Brain microvascular endothelial cell (primary cell): Measurements from ENCODE around the gene PGM2L1.
A peak's percentile ranks its signal among the peaks of the same experiment; 100 is the strongest.

Experiments used
- DNase-seq: peaks from one replicate; pipeline ENCODE4 v3.0.0-alpha.2; 2020
- H3K27ac ChIP-seq: fragments of 250-450 bp; sonication (Bioruptor Pico); 2 replicates; pipeline ENCODE4 v1.5.1; 2020; ENCODE audit warnings: mild to moderate bottlenecking, moderate library complexity
- H3K27me3 ChIP-seq: fragments of 250-450 bp; sonication (Bioruptor Pico); replicated peaks from 2 replicates; pipeline ENCODE4 v1.5.1; 2020; ENCODE audit warnings: mild to moderate bottlenecking
- H3K36me3 ChIP-seq: fragments of 250-450 bp; sonication (Bioruptor Pico); replicated peaks from 2 replicates; pipeline ENCODE4 v1.5.1; 2020; ENCODE audit warnings: mild to moderate bottlenecking
- H3K4me3 ChIP-seq: 2 replicates; pipeline ENCODE4 v1.5.1; 2011; ENCODE audit warnings: low read depth, mild to moderate bottlenecking, control low read depth, low read length, moderate library complexity
- in situ Hi-C: cut with HindIII; loops from 2 replicates; pipeline ENCODE4 v1.10.0; 2017; ENCODE audit warnings: low sequenced_read_pairs, low pct_ligation_motif_present
- TF ChIP-seq, protein P1 (sequence below): IDR thresholded peaks from 2 replicates; pipeline ENCODE4 v1.5.1; 2011; ENCODE audit warnings: low read depth, mild to moderate bottlenecking, moderate library complexity, low read length, control low read depth, inconsistent platforms; ENCODE audit errors: missing control alignments

Gene PGM2L1

DNA sequence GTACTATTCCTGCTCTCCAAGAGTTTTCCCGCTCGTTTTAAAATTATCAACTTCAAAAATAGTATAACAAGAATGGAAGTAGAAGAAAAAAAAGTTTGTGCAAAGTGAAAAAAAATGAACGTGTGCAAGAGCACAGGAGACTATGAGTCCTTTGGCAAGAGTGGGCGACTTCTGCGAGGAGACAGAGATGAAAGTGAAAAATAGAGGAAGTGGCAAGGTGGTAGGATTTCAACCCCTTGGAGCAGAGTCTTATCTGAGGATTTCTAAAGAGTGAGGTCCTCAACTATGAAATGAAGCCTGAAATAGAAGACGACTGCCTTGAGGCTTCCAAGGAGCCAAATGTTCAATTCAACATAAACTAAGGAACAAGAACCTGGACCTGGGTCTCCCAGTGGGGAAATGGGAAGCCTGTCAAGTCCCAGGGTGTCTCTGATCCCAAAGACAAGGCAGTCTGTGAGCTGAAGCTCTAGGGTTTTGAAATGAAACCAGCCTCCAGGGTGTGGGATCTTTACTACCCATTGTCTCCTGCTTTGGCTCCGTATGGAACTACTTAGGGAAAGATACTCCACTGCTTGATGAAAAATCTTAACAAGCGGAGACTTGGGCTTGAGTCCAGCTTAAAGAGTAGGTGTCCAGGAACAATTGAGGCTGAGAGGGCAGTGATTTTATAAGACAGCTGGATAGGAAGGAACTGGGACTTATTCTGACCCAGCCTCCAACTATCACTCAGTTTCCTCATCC is 91.6 kb downstream of the PGM2L1 start:
- TF ChIP-seq, protein P1, sequence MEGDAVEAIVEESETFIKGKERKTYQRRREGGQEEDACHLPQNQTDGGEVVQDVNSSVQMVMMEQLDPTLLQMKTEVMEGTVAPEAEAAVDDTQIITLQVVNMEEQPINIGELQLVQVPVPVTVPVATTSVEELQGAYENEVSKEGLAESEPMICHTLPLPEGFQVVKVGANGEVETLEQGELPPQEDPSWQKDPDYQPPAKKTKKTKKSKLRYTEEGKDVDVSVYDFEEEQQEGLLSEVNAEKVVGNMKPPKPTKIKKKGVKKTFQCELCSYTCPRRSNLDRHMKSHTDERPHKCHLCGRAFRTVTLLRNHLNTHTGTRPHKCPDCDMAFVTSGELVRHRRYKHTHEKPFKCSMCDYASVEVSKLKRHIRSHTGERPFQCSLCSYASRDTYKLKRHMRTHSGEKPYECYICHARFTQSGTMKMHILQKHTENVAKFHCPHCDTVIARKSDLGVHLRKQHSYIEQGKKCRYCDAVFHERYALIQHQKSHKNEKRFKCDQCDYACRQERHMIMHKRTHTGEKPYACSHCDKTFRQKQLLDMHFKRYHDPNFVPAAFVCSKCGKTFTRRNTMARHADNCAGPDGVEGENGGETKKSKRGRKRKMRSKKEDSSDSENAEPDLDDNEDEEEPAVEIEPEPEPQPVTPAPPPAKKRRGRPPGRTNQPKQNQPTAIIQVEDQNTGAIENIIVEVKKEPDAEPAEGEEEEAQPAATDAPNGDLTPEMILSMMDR = no peak
- Histone ChIP-seq H3K36me3 (no peaks in the 10 kb centered on the region), H3K27me3 (no peaks in the 10 kb centered on the region), H3K4me3 (no peak overlapping the region), H3K27ac (no peak overlapping the region)
- in situ Hi-C loops = no loop called here
- DNase-seq = no peak

DNA sequence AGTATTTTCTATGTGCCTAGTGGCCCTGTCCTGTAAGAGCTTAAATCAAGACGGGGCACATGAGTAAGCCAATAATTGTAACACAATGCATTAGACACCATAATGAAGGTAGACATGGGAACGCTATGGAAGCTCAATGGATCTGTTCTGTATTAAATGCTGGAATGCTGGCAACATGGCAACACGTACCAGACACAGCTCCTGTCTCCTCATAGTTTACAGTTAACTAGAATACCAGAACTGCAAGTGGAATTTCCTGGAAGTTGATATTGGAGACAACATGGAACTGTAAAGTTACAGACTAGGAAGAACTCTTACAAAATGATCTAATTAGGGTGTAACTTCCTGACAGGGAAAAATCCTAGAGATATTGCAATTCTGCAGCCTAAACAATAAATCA is 99.2 kb downstream of the PGM2L1 start:
- TF ChIP-seq, protein P1 = no peak
- in situ Hi-C loops = no loop called here

DNA sequence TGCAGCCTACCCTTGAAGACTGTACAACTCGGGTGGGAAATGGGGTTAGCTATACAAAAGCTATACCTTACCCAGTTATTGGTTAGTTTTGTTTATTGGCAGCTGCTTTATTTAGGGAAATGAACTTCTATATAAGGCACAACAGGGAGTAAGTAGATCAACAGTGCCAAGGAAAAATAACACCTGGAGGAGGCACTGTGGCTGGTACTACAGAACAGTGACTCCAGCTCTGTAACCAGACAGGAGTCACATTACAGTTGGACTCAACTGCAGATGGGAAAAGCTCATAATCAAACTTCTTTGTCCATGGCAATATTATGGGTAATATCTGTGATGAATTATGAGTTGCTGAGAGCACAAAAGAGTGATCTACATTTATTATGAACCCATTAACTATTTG is 100.7 kb downstream of the PGM2L1 start:
- TF ChIP-seq, protein P1 = no peak
- DNase-seq = no peak
- in situ Hi-C loops = no loop called here
- H3K27ac ChIP-seq = no peak overlapping the region
- H3K4me3 ChIP-seq = no peak overlapping the region
- no peaks in the 10 kb centered on the region for H3K36me3 ChIP-seq
- no peaks in the 10 kb centered on the region for H3K27me3 ChIP-seq

More for the DNA sequence above, 99.2 kb downstream of the PGM2L1 start:
- no peaks in the 10 kb centered on the region for H3K36me3 ChIP-seq
- H3K4me3 ChIP-seq = no peak overlapping the region
- H3K27me3 ChIP-seq = no peaks in the 10 kb centered on the region
- DNase-seq = no peak
- H3K27ac ChIP-seq = no peak overlapping the region

DNA sequence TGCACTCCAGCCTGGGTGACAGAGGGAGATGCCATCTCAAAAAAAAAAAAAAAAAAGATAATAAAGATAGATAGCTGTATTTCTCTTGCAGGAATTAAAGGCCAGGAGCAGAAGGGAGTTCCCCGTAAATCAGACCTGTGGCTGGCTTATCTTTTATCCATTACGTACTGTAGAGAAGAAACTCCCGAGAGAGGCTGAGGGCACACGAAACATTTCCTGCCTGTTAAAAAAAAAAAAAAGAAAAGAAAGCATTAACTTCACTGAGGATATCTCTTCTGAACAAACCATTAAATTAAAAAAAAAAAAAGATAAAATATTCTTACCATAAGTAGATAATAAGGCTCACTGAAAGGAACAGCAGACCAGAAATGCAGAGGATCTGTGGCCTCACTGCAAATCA is 109.3 kb downstream of the PGM2L1 start:
- DNase-seq = peak; percentile 61
- TF ChIP-seq, protein P1 = no peak
- in situ Hi-C loops = no loop called here
- H3K36me3 ChIP-seq = no peaks in the 10 kb centered on the region
- no peak overlapping the region for H3K4me3 ChIP-seq
- H3K27me3 ChIP-seq = no peaks in the 10 kb centered on the region
- H3K27ac ChIP-seq = peak overlapping the region; percentile 96

DNA sequence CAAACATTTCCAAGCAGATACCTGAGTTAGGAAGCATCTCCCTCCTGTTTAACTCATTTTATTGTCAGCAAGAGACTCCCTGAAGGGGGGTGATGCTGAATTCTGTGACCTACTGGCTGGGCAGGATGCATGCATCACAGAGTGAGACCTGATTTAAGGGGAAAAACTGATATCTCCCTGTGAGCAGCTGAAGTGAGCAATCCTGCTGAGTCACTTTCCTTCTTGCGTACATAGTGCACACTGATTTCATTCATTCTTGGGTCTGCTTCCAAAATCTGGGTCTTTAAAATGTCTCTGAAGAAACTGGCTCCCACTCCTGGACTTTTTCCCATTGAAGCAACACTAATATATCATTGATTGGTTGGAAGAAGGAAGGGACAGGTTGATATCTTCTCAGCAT is 110.1 kb downstream of the PGM2L1 start:
- Histone ChIP-seq H3K36me3 (no peaks in the 10 kb centered on the region), H3K27me3 (no peaks in the 10 kb centered on the region), H3K4me3 (no peak overlapping the region), H3K27ac (peak overlapping the region; percentile 96)
- peak; percentile 96 for DNase-seq
- TF ChIP-seq, protein P1 = no peak
- in situ Hi-C loops = no loop called here

DNA sequence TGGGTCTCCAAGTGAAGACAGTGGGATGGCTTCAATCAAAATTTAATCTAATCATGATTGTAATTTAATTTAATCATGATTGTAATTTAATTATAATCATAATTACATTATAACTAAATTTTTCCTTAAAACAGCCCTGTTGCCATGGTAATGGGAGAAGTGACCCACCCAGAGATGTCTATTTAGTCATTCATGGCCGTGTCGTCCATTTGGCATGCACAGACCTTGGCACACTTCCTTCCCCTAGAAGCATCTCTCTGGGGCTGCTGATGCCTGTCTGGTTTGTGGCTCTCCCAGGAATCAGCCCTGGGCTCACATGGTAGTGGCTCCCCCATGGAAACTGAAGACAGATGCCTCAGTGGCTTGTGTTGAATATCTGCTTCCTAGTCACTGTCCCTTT is 113.8 kb downstream of the PGM2L1 start:
- H3K4me3 ChIP-seq = no peak overlapping the region
- TF ChIP-seq, protein P1 = no peak
- no peaks in the 10 kb centered on the region for H3K36me3 ChIP-seq
- no peaks in the 10 kb centered on the region for H3K27me3 ChIP-seq
- no peak for DNase-seq
- no peak overlapping the region for H3K27ac ChIP-seq
- in situ Hi-C loops = no loop called here
